ENCODE results near the gene GALM.

GRCh38 chr2:38685116-38685735, 19.3 kb downstream of the GALM start:
- TF ChIP-seq CTCF (IDR thresholded peaks at IDR 0.05; ENCODE audit: poor library complexity, severe bottlenecking) = no peak
- TF ChIP-seq EZH2 (IDR thresholded peaks at IDR 0.05; ENCODE audit: borderline replicate concordance, insufficient read depth, low read length, poor library complexity, severe bottlenecking) = no peak
- TF ChIP-seq TAF1 (IDR thresholded peaks at IDR 0.05; ENCODE audit: low read depth) = no peak
- no peak for TF ChIP-seq POLR2AphosphoS5 (IDR thresholded peaks at IDR 0.05)
- no peak for TF ChIP-seq MXI1 (conservative IDR thresholded peaks at IDR 0.05; ENCODE audit: poor library complexity, severe bottlenecking)
- TF ChIP-seq REST (IDR thresholded peaks at IDR 0.05; ENCODE audit: borderline replicate concordance) = no peak
- no peak for TF ChIP-seq EP300 (conservative IDR thresholded peaks at IDR 0.05; ENCODE audit: poor library complexity, severe bottlenecking)
- TF ChIP-seq SMC3 (conservative IDR thresholded peaks at IDR 0.05; ENCODE audit: poor library complexity) = no peak
- no peak for TF ChIP-seq RAD21 (conservative IDR thresholded peaks at IDR 0.05)
